ENCODE data around the gene CASP6.
"Not testable (repeated sequence)": the region's sequence is repeated elsewhere in the genome, so short reads cannot be mapped to it uniquely, and the experiment has no call there.

CASP6 gene

GRCh38 chr4:109718759-109719158 lies 15.5 kb upstream of the CASP6 start:
- DNase-seq = no peak

- no peak for DNase-seq
Measured at GRCh38 chr4:109713500-109713899, 10.3 kb upstream of the CASP6 start.

GRCh38 chr4:109708990-109709389 lies 5.7 kb upstream of the CASP6 start:
- DNase-seq = no peak

DNA sequence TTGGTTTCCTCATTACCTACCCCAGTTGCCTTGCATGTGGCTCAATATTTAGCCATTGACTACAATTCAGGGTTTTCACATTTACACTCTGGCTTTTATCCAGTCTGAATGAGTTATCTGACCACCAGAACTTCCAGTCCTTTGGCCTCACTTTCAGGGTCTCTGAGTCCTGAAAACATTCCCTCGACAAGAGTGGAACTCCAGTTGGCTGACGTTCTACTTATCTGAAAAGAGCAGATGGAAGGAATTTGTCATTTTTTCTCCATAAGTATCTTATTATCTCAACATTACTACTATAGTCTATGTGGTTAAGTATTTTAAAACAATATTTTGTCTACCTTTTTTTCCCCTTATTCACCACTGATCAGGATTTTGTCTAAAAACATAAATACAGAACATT lies 5.2 kb upstream of the CASP6 start:
- DNase-seq = no peak

DNA sequence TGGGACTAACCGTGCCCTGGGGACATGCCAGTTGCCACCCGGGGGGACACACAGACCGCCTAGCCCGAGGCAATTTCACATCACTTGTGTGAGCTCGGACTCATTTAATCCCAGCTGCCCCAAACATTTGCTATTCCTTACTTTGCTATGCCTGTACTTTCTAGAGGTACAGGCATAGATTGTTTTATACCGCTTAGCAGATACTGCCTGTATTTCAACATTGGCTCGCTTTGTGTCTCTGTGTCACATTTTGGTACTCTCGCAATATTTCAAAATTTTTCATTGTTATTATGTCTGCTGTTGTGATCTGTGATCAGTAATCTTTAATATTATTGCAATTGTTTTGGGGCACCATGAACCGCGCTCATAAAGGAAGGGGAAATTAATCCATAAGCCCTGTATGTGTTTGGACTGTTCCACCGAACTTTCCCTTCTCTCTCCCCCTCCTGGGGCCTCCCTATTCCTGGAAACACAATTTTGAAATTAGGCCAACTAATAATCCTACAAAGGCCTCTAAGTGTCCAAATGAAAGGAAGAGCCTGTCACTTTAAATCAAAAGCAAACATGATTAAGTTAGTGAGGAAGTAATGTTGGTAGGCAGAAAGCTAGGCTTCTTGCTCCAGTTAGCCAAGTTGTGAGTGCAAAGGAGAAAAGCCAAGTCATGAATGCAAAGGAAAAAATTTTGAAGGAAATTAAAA lies 568 bp upstream of the CASP6 start:
- DNase-seq = no peak

GRCh38 chr4:109701566-109702410 lies 1.5 kb downstream of the CASP6 start:
- DNase-seq = no peak

DNA sequence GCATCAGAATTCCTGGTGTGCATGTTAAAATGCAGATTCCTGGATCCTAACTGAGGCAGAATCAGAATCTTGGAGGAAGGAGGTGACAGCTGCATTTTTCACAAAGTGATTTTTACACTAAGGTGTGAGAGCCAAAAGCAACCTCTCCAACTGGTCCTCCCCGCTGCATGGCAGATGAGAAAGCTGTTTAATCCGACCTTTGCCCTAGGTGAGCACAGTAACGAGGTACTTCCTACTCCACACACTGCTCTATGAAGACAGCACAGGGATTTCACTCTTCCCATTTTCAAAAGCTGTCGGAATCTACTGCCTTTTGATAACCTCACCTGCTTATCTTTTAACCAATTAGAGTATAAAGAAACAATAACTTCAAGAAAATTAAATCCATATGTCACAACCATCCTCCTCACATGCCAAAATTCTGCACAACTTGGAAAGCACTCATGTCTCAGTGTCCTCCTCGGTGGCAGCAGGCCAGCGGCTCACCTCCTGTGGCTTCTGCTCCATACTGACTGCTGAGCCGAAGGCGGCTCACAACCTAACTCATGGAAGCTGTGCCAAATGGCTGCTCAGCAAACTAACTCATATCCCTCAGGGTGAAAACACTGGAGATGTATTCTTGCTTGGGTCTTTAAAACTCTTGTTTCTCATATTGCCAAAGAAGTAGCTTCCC lies 3.6 kb downstream of the CASP6 start:
- no peak for DNase-seq

DNA sequence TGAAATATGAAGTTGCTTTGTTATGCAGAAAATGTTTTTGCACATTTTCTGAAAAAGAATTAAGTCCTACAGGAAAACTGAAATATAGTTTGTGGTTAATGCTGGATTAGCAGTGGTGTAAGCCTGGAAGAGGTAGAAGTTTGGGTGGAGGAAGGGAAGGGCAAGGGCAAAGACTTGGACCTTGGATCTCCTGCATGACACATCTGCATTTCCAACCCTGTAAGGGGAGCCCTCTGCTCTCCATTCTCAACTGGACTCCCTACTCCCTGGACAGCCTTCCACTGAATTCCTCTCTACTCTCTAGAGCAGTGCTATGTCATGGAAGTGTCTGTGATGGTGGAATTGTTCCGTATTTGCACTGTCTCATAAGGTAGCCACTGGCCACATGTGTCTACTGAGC lies 4.6 kb downstream of the CASP6 start:
- DNase-seq = no peak

GRCh38 chr4:109691411-109691920 lies 11.8 kb downstream of the CASP6 start:
- no peak for DNase-seq

- DNase-seq = no peak
Measured at GRCh38 chr4:109690690-109691410, 12.4 kb downstream of the CASP6 start.

DNA sequence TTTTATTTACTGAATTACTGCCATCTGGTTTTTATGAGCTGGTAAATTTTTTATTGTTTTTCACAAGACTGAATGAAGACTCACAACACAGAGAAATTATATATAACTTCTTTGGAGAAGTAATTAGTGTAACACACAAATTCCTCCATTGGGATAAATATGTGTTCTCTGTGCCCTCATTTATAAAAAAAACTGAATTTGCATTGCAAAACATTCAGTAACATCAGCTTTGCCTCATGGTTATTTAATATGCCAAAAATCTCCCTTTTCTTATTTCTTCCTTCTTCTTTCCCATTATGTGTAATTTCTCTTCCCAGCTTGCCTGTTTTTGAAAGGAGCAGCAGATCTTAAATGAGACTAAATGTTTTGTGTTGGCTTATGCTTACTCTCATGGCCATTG lies 18.5 kb downstream of the CASP6 start:
- no peak for DNase-seq

DNA sequence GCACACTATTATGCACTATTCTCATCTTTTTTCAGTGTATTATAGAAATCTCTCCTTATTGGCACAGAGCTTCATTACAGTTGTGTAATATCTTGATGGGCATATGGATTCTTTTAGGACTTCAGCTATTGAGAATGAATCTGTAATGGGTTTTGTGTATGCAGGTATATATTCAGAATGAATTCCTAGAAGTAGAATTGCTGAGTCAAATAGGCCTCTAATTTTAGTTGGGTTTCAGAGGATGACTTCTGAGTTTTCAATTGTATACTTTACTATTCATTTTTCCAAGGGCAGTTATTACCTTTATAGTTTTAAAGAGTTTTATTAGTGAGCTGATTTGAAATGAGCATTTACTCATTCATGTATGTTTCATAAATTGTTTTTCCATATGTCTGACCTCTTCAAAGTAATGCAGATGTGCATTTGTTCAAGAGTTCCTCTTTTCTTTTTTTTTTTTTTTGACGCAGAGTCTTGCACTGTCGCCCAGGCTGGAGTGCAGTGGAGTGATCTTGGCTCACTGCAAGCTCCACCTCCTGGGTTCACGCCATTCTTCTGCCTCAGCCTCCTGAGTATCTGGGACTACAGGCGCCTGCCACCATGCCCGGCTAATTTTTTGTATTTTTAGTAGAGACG lies 19.5 kb downstream of the CASP6 start:
- DNase-seq = no peak

GRCh38 chr4:109682875-109683274 lies 20.4 kb downstream of the CASP6 start:
- no peak for DNase-seq

DNA sequence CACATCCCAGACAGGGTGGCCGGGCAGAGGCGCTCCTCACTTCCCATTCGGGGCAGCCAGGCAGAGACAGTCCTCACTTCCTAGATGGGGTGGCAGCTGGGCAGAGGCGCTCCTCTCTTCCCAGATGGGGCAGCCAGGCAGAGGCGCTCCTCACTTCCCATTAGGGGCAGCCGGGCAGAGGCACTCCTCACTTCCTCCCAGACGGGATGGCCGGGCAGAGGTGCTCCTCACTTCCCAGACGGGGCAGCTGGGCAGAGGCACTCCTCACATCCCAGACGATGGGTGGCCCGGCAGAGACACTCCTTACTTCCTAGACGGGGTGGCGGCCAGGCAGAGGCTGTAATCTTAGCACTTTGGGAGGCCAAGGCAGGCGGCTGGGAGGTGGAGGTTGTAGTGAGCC lies 24.3 kb downstream of the CASP6 start:
- DNase-seq = not testable (repeated sequence)

GRCh38 chr4:109678472-109678871 lies 24.8 kb downstream of the CASP6 start:
- not testable (repeated sequence) for DNase-seq

- no peak for DNase-seq
Measured at GRCh38 chr4:109676886-109677285, 26.4 kb downstream of the CASP6 start.

- no peak for DNase-seq
Measured at GRCh38 chr4:109675843-109676242, 27.4 kb downstream of the CASP6 start.

DNA sequence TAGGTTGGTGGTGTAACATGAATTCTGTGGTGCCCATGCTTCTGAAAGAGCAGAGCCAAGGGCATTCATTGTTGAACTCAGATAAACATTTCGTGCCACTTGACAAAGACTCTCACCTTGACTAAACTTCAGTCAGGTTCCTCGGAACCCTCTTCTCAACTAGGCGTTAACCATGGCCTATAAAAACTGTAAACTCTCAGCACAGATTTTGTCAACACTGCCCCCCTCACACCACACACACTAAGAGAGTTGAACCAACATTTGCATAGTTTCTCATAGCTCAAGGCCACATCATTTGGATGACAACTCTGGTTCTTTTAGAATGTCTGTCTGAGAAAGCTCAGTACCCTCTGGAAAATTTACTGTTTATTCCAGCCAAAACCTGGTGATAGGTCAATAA lies 28.1 kb downstream of the CASP6 start:
- no peak for DNase-seq

GRCh38 chr4:109673303-109673702 lies 29.9 kb downstream of the CASP6 start:
- no peak for DNase-seq

DNA sequence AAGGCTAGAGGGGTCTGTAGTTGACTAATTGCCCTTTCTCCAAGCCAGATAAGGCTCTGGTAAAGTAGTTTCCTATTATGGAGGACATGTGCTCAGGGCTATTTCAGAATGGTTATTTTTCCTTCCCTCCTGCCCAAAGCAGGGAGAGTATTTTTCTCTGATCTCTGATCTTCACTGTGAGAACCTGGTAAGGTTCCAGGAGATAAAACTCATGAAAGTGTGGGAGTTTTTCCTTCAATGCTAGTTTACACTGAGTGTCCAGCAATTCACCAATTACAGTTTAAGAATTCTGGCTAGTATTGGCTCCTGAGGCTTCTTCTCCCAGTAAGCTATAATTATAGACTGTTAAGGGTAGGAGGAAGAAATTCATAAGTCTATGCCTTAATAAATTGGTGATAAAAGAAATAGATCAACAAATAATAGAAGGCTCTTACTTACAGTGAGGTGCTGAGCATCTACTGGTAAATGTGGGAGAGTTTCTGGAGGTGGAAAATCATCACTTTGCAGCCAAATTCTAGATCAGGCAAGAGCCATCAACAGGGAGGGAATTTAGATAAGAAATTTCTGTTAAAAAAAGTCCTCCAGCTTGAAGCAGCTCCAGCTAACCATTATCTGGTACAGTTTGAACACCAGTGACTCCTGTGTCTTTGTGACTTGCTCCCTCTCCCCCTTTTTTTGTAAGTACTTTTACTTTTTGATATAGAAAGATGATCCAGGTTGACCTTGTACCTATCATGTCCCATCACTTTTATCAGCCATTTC lies 30.9 kb downstream of the CASP6 start:
- DNase-seq = no peak

DNA sequence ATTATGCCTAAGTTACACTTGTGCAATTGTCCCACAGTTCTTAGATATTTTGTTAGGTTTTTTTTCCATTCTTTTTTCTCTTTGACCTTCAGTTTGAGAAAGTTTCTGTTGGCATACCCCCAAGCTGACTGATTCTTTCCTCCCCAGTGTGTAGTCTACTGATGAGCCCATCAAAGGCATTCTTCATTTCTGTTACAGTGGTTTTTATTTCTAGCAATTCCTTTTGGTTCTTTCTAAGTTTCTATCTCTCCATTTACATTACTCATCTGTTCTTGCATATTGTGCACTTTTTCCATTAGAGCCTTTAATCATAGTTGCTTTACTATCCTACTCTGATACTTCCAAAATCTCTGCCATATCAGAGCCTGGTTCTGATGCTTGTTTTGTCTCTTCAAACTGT lies 31.9 kb downstream of the CASP6 start:
- DNase-seq = no peak

All from stimulated activated CD8-positive, alpha-beta memory T cell treated with anti-CD3 and anti-CD28 coated beads, Interleukin-4, amount 100 ng/mL, for 48 hours (primary cell).